ENCODE data around the gene ARIH1. TPM values are rescaled to one million over a fixed set of nuclear protein-coding genes. Genes with fewer than 3 reads are reported as not detected.

ARIH1 gene
- total RNA-seq, 1 donor from 2014 or later = 54.8 TPM

DNA sequence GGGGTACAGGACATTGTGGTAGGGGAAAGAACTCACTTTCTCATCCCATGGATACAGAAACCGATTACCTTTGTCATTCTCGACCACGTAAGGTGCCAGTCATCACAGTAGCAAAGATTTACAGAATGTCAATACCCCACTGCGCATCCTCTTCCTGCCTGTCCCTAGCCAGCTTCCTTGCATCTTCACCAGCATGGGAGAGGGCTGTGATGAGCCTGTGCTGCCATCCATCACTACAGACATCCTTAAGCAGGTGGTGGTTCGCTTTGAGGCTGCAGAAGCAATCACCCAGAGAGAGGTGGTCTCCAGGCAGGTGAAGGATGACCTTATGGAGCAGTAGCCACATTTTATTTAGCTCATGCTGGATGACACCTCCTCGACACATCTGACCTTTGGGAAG is 23.3 kb upstream of the ARIH1 start:
- no peak for TF ChIP-seq POLR2AphosphoS5 (IDR thresholded peaks at IDR 0.05; ENCODE audit: insufficient read depth in 1 of 2, low read depth in 1 of 2)
- TF ChIP-seq, protein P1, sequence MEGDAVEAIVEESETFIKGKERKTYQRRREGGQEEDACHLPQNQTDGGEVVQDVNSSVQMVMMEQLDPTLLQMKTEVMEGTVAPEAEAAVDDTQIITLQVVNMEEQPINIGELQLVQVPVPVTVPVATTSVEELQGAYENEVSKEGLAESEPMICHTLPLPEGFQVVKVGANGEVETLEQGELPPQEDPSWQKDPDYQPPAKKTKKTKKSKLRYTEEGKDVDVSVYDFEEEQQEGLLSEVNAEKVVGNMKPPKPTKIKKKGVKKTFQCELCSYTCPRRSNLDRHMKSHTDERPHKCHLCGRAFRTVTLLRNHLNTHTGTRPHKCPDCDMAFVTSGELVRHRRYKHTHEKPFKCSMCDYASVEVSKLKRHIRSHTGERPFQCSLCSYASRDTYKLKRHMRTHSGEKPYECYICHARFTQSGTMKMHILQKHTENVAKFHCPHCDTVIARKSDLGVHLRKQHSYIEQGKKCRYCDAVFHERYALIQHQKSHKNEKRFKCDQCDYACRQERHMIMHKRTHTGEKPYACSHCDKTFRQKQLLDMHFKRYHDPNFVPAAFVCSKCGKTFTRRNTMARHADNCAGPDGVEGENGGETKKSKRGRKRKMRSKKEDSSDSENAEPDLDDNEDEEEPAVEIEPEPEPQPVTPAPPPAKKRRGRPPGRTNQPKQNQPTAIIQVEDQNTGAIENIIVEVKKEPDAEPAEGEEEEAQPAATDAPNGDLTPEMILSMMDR (IDR thresholded peaks at IDR 0.05) = no peak
- no peak for TF ChIP-seq POLR2A (IDR thresholded peaks at IDR 0.05)
- DNase-seq (ENCODE audit: extremely low spot score in 2 of 2) = no peak
- Histone ChIP-seq H3K36me3 (no peaks in the 10 kb centered on the region), H3K4me1 (no peaks in the 10 kb centered on the region), H3K4me3 (no peak overlapping the region), H3K27ac (no peak overlapping the region), H3K9me3 (no peaks in the 10 kb centered on the region), H3K27me3 (no peaks in the 10 kb centered on the region)
- intact Hi-C loops (cut with DNase I) = no loop called here

DNA sequence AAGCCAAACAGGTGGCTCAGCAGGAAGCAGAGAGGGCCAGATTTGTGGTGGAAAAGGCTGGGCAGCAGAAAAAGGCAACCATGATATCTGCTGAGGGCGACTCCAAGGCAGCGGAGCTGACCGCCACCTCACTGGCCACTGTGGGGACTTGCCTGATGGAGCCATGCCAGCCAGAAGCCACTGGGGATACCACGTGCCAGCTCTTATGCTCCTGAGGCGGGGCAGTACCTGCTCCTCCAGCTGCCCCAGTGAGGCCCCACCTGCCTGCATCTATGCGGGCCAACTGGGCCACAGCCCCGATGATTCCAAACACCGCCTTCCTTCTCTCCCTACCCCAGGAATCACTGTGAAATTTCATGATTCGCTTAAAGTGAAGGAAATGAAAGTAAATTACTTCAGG is 22.9 kb upstream of the ARIH1 start:
- intact Hi-C loops (cut with DNase I) = no loop called here
- DNase-seq (ENCODE audit: extremely low spot score in 2 of 2) = no peak
- Histone ChIP-seq H3K36me3 (no peaks in the 10 kb centered on the region), H3K4me3 (no peak overlapping the region), H3K9me3 (no peaks in the 10 kb centered on the region), H3K27ac (no peak overlapping the region), H3K4me1 (no peaks in the 10 kb centered on the region), H3K27me3 (no peaks in the 10 kb centered on the region)
- TF ChIP-seq POLR2AphosphoS5 (IDR thresholded peaks at IDR 0.05; ENCODE audit: insufficient read depth in 1 of 2, low read depth in 1 of 2) (no peak), POLR2A (IDR thresholded peaks at IDR 0.05) (no peak)
- TF ChIP-seq, protein P1 (IDR thresholded peaks at IDR 0.05) = no peak

DNA sequence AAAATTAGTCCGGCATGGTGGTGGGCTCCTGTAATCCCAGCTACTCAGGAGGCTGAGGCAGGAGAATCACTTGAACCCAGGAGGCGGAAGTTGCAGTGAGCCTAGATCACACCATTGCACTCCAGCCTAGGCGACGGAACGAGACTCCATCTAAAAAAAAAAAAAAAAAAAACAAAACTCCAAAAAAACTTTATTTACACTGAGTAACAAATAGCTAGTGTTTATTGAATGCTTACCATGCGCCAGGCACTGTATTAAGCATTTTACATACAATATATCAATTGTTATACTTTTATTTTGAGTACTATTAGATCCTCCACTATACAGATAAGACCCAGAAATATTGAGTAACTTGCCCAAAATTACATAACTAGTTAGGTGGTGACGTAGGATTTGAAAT is 17.4 kb upstream of the ARIH1 start:
- Histone ChIP-seq H3K36me3 (no peaks in the 10 kb centered on the region), H3K27ac (no peak overlapping the region), H3K9me3 (no peaks in the 10 kb centered on the region), H3K4me3 (no peak overlapping the region), H3K27me3 (no peaks in the 10 kb centered on the region), H3K4me1 (no peaks in the 10 kb centered on the region)
- TF ChIP-seq, protein P1 (IDR thresholded peaks at IDR 0.05) = no peak
- no peak for TF ChIP-seq POLR2A (IDR thresholded peaks at IDR 0.05)
- no peak for TF ChIP-seq POLR2AphosphoS5 (IDR thresholded peaks at IDR 0.05; ENCODE audit: insufficient read depth in 1 of 2, low read depth in 1 of 2)
- DNase-seq (ENCODE audit: extremely low spot score in 2 of 2) = no peak
- intact Hi-C loops (cut with DNase I) = no loop called here

GRCh38 chr15:72460402-72460801 is 13.7 kb upstream of the ARIH1 start:
- Histone ChIP-seq H3K36me3 (no peaks in the 10 kb centered on the region), H3K4me1 (no peaks in the 10 kb centered on the region), H3K27me3 (no peaks in the 10 kb centered on the region), H3K9me3 (no peaks in the 10 kb centered on the region), H3K27ac (no peak overlapping the region), H3K4me3 (no peak overlapping the region)
- TF ChIP-seq, protein P1 (IDR thresholded peaks at IDR 0.05) = no peak
- TF ChIP-seq POLR2AphosphoS5 (IDR thresholded peaks at IDR 0.05; ENCODE audit: insufficient read depth in 1 of 2, low read depth in 1 of 2) = no peak
- no peak for TF ChIP-seq POLR2A (IDR thresholded peaks at IDR 0.05)
- DNase-seq (ENCODE audit: extremely low spot score in 2 of 2) = no peak
- intact Hi-C loops (cut with DNase I) = no loop called here

DNA sequence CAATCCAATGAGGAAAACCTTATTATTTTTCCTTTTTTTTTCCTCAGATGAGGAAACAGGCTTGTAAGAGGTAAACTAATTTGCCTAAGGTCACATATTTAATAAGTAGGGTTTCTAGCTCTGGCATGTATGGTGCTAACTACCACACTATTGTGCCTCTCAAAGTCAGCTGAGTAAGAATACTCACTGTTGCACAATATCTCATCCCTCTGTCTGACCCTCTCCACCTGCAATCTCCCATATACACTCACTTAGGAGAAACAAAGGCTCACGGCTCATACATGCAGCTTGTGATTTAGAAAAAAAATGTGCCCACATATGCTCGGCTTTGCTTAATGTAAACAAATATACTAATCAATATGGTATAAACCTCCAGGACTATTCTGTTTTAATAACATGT is 10.4 kb upstream of the ARIH1 start:
- intact Hi-C loops (cut with DNase I) = no loop called here
- Histone ChIP-seq H3K4me3 (no peak overlapping the region), H3K9me3 (no peaks in the 10 kb centered on the region), H3K4me1 (no peaks in the 10 kb centered on the region), H3K27ac (no peak overlapping the region), H3K27me3 (no peaks in the 10 kb centered on the region), H3K36me3 (no peaks in the 10 kb centered on the region)
- TF ChIP-seq POLR2AphosphoS5 (IDR thresholded peaks at IDR 0.05; ENCODE audit: insufficient read depth in 1 of 2, low read depth in 1 of 2) (no peak), POLR2A (IDR thresholded peaks at IDR 0.05) (no peak)
- TF ChIP-seq, protein P1 (IDR thresholded peaks at IDR 0.05) = no peak
- DNase-seq (ENCODE audit: extremely low spot score in 2 of 2) = no peak

All from vagina (tissue), 2 donors.